ENCODE measurements around the gene RAD52.
A peak's percentile ranks its signal among the peaks of the same experiment; 100 is the strongest.

RAD52 gene

DNA sequence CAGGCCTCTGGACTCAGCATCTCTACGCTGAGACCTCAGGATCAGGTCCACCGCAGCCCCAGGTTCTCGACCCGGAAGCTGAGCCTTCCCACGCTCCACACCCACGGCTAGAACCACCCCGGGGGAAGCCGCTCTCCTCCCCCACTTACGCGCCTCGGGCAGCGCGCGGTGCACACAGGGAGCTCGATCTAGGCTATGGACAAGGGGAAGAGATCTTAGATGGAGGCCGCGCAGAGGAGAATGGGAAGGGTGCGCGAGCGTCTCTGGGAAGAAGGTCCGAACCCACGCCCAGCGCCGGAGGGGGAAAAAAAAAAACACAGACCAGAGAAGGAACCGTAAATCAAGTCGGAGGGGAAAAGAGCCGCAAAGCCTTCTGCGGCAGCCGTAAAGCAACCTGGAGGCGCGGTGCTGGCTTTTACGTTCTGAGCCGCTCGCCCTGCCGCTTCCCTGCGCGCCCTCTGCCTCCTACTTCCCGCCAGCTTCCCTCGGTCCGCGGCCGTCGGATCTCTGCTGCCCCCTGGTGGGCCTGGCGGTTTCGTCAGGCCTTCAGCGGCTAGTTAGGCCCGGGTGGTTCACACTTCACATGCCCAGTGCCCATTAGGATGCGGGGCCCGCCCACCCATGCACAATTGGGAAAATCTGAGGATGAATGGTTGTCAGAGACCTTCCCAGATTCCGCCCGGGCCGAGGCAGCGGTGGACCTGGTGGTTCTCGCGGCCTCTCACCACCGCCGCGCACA is at the start of gene RAD52:
TSS of gene RAD52 (minus strand) at position 242 of the 739 bp plus-strand sequence. CDS start 16,636 bp downstream, outside the sequence.
- DNase-seq, result peak; percentile 99

DNA sequence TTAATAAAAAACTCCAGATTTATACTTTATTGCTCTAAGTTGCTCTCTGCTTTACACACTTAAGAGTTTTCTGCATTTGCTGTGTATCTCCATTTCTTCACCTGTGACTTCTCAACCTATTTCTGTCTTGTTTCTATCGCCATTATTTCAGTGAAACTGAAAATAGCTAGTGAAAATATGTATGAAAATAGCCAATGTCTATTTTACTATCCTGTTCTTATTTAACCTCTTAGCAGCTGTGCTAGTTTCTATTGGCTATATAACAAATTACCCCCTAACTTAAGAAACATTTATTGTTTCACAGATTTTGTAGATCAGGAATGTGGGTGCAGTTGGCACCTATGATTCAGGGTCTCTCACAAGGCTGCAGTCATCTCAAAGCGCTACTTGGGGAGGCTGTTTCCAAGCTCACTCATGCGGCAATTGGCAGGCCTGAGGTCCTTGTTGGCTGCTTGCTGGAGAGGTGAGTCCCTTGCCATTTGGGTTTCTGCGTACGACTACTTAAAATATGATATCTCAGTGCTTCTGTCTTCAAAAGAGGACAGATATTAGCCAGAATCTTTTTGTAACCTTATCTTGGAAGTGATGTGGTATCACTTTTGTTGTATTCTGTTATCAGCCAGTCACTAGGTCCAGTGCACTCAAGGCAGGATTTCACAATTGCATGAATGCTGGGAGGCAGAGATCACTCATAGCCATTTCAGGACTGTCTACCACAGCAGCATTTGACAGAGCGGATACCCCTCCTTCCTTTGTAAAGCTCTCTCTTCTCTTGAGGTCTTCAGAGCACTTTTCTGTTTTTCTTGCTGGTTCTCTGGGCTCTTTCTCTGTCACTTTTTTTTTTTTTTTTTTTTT is 48.8 kb upstream of the RAD52 start:
- DNase-seq, result no peak

DNA sequence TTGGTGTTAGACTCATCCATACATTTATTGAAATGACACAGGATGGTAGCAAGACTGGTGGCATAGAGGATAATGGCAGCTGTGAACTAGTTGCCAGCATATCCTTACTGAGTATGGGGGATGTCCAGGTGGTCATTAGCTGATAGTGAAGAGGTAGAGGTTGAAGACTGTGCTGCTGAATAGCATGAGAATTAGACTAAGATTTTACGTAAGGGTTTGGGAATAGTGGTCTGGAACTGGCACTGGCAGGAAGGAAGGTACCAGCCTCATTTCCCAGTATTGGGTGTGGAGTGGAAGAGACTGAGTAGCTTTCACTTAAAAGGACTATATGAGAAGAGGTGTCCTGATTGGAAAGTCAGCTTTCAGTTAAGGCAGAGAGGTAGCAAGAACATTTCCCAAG is 48.0 kb upstream of the RAD52 start:
- DNase-seq, result no peak

DNA sequence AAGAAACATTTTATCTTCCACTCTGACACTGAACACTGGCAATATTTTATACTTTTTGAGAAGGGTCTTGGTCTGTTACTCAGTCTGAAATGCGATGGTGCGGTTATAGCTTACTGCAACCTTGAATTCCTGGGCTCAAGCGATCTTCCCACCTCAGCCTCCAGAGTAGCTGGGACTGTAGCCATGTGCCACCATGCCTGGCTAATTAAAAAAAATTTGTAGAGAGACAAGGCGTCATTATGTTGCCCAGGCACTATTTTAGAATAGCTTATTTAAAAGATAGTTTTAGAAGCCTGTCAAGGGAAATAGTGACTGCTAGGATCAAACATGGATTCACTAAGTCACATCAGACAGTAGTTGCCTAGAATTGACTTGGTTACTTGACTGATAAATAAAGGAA is 47.4 kb upstream of the RAD52 start:
- no peak for DNase-seq

DNA sequence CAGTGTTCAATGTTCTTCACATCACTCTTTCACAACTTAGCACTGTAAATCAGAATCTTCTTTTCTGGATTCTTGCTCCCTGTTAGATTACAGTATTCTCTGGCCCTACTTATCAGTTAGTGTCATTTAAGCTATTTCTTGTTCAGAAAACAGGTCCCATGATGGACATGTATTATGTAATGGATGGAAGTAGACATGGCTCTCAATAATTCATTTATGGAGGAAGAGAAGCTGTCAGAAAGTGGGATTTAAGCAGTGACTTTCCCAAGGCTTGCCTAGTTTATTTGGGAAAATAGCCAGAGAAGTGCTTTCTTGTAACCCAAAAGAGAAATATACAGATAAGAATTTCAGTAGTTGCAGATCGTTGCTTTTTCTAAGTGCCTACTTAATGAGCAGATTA is 43.2 kb upstream of the RAD52 start:
- no peak for DNase-seq

DNA sequence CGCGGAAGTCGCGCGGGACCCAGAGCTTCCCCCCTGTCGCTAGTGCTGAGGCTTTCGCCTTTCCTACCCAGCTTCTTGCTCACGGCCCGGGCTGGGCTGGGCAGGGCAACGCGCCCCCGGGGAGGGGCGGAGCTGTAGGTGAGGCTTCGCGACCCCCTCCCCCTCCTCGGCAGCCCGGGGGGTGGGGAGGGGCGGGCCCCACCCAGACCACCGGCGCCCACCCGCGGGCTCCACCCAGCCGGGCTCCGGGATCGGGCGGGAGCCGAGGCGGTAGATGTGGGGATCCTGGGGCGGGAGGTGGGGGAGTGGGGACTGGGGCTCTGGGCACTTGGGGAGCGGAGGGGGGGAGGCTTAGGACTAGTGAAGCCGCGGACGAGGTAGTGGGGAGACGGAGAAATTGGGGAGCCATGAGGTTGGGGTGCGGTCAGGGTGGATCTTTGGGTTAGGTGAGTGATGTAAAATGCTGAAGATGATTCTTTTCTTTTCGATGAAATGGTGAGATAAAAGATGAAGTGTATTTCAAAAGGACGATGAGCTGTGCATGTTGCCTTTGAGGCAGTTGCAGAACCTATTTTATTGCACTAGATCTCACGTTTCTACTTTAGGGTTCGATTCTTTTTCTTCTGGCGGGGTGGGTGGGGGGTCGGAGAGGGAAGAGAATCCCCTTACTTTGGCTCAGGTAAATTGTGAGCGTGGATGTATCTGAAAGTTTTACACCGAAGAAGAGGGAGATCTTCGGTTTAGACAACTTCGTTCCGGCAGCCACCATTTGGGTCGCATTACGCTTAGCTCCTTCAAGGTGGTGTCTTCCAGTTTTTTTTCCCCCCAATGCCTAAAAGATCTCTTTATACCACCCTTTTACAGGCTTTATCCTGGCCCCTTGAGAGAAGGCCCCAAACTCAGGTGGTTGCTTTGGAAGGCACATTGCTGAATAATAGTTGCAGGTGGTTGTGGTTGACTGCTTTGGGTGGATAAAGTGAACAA is 42.1 kb upstream of the RAD52 start:
- DNase-seq, result peak; percentile 75

DNA sequence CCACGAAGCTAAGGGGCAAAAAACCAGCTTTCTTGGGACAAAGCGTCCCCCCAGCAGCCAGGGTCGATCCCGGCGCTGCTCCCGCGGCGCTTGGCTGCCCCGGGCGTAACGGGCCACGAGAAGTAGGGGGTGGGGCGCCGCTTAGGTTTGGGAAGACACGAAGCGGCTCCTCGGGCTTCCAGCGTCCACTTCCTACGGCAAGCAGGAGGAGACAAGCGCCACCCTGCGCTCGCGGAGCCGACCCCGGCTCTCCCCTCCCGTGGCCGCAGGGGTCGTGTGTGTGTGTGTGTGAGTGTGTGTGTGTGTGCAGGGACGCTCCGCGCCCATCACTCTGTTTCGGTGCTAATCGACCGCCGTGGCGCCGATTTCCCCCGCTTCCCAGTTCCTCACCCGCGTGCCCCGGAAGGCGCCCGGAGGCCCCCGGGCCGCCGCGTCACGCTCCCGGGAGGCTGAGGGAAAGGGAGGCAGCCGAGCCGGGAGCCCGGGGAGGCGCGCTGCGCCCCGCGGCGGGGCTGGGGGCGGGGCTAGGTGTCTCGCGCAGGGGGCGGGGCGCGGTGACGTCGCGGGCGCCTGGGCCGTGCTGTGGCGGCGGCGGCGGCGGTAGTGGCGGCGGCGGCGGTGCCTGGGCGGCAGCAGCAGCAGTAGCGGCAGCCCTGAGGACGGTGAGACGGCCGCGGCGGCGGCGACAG is 41.3 kb upstream of the RAD52 start, which contains the start of gene ERC1:
TSS of gene ERC1 (plus strand) at position 563 of the 689 bp plus-strand sequence. CDS start 36,681 bp downstream, outside the sequence.
- DNase-seq, result peak; percentile 85

DNA sequence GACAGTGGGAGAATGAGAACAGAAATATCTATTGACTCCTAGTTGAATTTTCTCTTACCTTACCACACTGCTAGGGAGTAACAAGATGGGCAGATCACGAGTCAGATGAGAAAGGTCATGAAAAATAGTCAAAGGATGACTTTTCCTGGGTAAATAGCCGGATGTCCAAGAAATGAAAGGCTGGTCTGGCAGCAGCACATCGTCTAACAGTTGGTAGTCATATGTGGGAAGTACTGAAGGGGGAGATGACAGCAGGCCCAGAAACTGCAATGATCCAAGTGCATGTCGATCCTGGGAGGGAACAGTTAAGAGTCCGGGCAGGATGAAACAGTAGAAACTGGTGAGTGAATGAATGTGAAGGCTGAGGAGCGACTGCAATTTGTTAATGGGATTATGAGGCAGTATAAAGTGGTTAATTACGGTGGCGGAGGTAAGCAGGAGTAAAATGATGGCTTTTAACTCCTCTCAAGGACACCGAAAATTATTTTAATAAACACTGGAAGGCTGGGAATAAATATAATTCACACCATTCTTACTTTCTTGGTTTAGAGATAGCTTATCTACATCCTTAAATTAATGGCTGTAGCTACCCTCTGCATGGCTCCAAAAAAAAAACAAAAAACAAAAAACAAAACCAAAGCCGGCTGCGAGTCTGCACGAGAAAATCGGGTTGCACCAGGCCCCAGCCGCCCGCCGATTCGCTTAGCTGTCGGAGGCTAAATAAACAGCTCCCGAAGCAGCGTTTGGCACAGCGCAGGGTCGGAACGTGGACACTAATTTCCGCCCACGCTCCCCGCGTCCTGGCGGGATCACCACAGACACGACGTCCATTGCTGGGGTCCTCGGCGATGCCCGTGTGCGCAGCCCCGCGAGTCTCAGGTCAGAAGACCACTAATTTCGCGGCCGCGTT is 40.5 kb upstream of the RAD52 start:
- peak; percentile 71 for DNase-seq

DNA sequence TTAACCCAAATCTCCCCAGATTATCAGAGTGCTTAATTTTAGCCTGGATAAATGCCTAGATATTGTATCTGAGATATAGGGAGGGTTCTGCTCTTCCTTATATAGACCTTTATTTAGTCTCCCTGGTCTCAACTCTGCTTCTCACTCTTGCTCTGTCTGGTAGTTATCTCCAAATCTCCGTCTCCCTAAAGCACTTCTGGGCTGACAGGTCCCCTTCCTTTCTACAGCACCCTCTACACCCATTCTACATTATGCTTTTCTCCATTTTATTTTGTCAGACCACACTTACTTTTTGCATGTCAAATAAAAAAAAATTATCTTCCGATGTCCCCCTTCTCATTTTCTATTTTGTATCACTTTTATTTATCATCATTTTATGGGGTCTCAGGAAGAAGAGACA is 39.6 kb upstream of the RAD52 start:
- no peak for DNase-seq

DNA sequence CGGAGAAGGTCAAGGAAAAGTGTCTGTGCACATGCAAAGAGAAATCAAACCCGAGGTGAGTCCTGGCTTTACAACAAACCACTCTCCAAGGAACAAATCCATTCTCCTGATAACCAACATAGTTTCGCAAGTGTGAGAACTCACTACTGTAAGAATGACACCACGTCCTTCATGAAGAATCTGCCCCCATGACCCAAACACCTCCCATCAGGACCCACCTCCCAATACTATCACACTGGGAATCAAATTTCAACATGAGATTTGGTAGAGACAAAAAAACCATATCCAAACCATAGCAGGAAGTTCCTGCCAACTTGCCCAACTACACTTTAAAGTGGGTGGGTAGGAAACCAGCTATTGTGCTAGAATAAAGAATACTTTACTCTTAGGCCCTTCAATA is 39.2 kb upstream of the RAD52 start:
- no peak for DNase-seq

DNA sequence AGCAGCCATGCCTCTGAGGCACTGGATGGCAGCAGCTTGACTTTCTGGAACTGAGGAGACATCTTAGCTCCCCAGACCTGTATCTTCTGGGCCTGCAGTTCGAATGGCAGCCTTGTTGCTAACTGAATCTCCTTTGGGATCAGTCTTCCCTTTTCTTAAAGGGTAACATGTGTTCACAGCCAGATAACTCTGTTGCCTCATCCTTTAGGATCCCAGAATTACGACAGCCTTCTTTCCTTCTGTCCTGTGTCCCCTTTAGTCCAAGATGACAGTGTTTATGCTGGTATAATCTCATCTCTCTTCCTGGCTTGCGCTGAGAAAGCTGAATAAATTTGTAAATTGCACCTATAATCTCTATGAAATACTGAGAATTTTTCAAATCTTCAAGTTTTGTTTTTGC is 32.5 kb upstream of the RAD52 start:
- no peak for DNase-seq

DNA sequence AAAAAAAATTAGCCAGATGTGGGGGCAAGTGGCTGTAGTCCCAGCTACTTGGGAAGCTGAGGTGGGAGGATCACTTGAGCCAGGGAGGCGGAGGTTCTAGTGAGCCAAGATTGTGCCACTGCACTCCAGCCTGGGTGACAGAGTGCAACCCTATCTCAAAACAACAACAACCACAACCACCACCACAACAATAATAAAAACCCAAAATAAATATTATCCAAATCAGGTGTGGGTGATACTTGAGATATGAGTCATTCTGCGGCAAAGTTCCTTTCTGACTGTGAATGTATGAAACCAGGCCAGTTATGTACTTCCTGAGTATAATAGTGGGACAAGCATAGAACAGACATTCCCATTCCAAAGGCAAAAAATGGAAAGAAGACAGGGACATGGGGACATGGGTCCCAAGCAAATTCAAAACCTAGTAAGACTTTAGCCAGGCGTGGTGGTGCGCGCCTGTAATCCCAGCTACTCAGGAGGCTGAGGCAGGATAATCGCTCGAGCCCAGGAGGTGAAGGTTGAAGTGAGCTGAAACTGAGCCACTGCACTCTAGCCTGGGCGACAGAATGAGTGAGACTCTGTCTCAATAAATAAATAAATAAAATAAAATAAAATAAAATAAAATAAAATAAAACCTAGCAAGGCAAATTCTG is 31.8 kb upstream of the RAD52 start:
- no peak for DNase-seq

DNA sequence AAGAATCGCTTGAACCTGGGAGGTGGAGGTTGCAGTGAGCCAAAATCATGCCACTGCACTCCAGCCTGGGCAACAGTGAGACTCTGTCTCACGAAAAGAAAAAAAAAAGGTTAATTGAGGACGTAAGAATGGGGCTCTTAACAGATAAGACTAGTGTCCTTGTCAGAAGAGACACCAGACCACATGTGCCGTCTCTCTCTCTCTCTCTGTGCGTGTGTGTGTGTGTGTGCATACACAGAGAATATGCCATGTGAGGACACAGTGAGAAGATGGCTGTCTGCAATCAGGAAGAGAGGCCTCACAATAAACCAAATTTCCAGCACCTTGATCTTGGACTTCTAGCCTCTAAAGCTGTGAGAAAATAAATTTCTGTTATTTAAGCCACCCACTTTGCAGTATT is 29.9 kb upstream of the RAD52 start:
- no peak for DNase-seq

DNA sequence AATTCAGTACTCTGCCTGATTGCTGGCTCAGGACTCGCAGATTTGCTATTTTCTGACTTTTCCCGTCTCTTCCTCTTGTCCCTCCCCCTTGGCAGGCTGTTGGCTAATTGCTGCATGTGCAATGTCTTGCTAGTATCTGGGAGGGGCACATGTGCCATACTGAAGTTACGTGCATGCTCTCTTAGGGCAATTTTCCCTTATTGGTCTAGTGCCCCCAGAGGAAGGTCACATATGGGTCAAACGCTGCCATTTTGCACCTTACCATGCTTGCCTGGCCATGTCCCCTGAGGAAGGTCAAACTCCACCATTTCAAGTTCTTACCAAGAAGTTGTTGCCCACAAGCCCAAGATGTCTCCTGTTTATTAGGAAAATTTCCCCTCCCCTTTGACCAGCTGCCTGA is 27.7 kb upstream of the RAD52 start:
- no peak for DNase-seq

DNA sequence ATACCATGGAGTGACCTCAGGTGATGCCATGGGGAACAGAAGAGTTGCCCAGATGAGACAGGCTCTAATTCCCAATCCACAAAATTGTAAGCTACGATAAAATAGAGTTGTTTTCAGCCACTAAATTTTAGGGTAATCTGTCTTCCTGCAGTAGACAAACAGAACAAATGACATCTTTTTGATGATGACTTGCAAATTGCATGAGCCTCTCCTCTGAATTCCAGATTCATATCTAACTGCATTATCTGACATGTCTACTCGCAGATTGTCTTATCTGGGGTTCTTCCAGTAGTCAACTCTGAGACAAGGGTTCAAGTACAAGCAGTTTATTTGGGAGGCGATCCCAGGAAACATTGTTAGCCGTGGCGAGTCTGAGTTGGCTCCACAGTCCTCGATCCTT is 27.1 kb upstream of the RAD52 start:
- DNase-seq, result no peak

DNA sequence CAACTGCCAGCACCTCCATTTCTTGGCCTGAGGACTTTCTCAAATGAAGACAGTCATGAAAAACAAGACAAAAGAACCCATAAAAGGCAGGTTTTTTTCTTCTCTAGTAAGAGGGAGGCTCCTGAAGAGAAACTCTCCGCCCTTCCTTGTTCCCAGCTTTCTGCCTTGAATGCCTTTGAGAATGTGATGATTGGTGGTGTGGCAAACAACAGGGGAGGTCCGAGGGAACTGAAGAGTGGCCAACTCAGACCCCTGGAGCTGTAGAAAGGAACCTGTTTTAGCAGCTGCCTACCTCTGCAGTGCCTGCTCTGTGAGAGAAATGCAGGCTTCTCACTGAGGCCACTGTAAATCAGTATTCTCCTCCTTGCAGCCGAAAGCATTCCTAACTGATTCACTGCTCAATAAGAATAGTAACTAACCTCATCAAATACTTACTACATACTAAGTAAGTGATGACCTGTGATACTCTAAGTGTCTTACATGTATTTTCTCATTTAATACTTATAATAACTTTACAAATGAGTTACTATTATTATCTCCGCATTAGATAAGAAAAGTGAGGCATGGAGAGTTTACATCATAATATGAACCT is 24.9 kb upstream of the RAD52 start:
- no peak for DNase-seq

DNA sequence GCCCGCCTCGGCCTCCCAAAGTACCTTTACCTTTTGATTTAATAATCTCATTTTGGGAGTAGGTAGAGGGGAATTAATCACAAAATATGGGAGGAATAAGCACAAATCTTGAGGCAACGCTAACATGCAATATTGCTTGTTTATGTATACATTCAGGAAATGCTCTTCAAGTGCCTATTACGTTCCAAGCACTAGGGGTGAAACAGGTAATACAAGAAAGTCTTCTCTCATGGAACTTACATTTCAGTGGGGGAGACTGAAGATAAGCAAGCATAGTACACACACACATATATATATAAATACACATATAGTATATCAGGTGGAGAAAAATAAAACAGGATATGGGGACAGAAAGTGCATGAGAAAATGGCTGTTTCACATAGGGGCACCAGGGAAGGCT is 22.5 kb upstream of the RAD52 start:
- DNase-seq, result no peak

DNA sequence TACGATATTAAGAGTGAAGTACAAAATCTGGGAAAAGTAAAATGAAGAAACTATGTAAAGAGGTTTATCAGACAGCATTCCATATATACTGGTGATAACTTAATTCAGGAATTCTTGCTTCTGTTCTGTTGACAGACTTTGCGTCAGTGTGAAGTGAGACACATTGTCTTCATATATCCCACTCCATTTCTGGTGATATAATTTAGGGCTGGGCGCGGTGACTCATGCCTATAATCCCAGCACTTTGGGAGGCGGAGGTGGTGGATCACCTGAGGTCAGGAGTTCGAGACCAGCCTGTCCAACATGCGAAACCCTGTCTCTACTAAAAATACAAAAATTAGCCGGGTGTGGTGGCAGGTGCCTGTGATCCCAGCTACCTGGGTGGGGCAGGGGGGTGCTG is 20.3 kb upstream of the RAD52 start:
- no peak for DNase-seq

DNA sequence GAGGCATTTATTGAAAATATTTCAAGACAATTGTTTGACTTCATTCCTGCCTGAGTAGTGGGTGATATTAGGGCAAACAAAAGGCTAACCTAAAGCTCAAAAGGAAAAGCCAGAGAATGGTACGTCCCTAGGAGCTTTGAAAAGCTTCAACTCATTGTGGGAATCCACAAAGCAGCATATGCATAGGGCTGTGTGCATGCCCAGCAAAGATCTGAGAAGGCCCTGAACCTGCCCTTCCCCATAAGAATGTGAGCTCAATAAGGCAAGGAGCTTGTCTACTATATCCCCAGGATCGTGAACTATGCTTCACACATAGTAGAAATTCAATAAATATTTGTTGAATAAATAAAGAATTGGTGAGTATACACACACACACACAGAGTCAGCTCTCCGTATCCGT is 19.1 kb upstream of the RAD52 start:
- DNase-seq, result no peak

DNA sequence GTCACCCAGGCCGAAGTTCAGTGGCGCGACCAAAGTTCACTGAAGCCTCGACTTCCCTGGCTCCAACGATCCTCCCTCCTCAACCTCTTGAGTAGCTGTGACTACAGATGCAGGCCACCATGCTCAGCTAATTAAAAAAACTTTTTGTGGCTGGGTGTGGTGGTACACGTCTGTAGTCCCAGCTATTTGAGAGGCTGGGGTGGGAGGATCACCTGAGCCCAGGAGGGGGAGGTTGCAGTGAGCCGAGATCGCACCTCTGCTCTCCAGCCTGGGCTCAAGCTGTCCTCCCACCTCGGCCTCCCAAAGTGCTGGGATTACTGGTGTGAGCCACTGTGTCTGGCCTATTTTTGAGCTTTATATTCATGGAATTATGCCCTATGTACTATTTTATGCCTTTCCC is 18.1 kb upstream of the RAD52 start:
- no peak for DNase-seq

Data from NCI-H1105 (cell line).